Measurements from ENCODE around the gene INAFM2.
A peak's percentile ranks its signal among the peaks of the same experiment; 100 is the strongest.

Gene INAFM2

DNA sequence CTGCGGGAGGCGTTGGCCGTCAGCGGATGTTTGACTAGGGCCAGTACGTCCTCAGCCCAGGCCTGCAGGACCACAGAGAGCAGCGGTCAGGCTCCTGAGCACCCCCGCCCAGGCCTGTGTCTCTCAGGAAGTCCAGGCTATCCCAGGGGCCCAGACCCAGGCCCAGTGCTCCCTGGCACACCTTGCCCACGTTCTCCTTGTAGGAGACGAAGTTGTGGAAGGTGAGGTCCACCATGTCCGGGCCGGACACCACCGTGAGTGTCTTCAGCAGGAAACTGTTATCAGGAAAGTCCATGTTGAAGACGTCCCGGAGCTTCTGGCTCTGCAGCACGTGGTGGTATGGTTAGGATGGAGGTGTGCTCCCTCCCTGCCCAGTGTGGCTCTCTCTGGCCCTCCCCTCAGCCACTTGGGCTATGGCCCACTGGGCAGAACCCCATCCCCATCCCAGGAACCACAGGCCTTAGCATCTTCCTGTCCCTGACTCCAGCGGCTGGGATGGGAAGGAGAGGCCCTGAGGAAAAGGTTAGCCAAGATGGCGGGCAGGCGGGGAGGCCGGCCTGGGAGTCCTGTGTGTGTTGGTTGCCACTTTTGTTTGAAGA, 21.1 kb upstream of the INAFM2 start:
- in situ Hi-C loops (cut with HindIII; ENCODE audit: low pct_unique_long_range_greater_than_20kb, low sequenced_read_pairs): no loop called here
- no peak for TF ChIP-seq JUND (IDR thresholded peaks at IDR 0.05; ENCODE audit: low read depth)
- DNase-seq (ENCODE audit: low read depth in 1 of 2, low spot score in 1 of 2): no peak

DNA sequence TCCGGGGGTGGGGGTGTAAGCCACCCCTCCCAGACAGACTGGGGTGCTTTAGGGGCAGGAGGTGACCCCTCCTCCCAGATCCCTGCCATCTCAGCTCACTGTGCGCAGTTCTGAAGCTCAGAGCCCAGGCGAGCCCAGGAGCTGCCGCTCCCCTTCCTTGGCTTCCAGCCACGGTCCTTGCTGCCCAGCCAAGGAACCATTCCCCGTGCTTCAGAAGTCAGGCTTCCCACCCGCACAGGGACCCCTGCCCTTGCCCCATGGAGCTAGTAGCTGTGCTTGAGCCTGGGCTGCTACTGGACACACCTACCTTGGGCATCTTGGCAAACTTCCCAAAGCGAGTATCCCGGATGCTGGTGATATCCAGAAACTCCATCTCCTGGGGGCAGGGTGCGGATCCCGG, 20.5 kb upstream of the INAFM2 start:
- no peak for DNase-seq (ENCODE audit: low read depth in 1 of 2, low spot score in 1 of 2)
- TF ChIP-seq JUND (IDR thresholded peaks at IDR 0.05; ENCODE audit: low read depth): no peak
- in situ Hi-C loops (cut with HindIII; ENCODE audit: low pct_unique_long_range_greater_than_20kb, low sequenced_read_pairs): no loop called here

DNA sequence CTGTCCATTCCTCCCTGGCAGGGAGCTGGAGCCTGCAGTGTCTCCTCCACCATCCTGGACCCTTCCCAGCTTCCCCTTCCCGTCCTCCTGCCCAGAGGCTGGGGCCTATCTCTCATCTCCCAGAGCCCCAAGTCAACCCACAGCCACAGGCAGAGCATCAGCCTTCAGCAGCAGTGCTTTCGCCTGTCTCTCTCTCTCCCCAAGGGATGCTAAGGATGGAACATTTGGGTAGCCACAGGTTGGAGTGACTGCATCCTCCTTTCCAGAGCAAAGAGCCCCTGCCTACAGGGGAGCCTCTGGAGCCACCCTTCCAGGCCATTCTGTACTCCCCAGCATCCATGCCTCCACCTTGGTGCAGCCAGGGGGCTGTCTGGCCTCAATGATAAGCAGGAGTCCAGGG, 19.9 kb upstream of the INAFM2 start:
- DNase-seq (ENCODE audit: low read depth in 1 of 2, low spot score in 1 of 2): no peak
- in situ Hi-C loops (cut with HindIII; ENCODE audit: low pct_unique_long_range_greater_than_20kb, low sequenced_read_pairs): no loop called here
- no peak for TF ChIP-seq JUND (IDR thresholded peaks at IDR 0.05; ENCODE audit: low read depth)

DNA sequence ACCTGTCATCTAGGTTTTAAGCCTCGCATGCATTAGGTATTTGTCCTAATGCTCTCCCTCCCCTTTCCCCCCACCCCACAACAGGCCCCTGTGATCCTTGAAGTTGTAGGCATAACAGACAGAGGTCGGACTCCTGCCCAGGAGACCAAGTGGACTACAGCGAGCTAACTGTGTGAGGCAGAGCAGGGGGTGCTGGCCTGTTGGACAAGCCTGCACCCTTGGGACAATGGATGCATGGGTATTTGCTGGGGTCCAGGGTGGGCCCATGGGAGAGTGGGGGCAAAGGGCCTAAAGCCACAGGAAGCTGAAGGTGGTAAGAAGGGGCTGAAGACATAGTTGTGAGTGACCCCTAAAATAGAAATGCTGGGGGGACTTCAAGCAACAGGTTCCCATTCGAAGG, 18.2 kb upstream of the INAFM2 start:
- DNase-seq (ENCODE audit: low read depth in 1 of 2, low spot score in 1 of 2): no peak
- no peak for TF ChIP-seq JUND (IDR thresholded peaks at IDR 0.05; ENCODE audit: low read depth)
- in situ Hi-C loops (cut with HindIII; ENCODE audit: low pct_unique_long_range_greater_than_20kb, low sequenced_read_pairs): no loop called here

DNA sequence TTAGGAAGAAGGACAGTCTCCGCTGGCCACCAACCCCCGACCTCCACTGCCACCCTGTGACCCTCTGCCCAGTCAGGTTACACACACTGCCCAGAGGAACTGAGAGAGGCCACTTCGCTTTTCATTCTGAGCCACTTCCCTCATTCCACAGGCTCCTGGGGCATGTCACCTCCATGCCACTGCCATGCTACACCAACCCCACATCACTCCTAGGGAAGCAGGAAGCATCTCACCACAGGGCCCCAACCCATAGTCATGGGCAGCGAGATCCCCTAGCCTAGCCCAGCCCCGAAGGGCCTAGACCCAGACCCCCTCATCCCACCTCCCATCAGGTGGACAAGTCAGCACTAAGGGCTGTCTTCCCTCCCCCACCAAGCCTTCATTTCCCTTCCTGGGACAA, 17.1 kb upstream of the INAFM2 start:
- in situ Hi-C loops (cut with HindIII; ENCODE audit: low pct_unique_long_range_greater_than_20kb, low sequenced_read_pairs): no loop called here
- no peak for DNase-seq (ENCODE audit: low read depth in 1 of 2, low spot score in 1 of 2)
- no peak for TF ChIP-seq JUND (IDR thresholded peaks at IDR 0.05; ENCODE audit: low read depth)

DNA sequence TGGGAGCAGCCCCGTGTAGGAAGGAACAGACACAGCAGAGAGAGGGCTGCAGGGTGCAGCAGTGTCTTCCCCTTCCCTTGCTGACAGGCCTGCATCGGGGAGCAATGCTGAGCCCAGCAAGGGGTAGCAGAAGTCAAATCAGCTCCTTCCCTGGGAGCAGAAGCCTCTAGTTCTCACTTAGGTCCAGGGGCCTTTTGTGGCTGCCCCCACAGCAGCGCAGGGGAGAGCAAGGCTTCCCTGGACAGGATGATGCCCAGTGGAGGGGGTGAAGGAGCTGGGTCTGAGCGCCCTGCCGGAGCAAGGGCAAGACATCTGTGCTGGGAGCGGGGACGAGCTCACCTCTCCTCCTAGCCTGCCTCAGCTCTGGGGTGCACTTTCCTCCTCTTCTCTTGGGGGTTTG, 16.6 kb upstream of the INAFM2 start:
- in situ Hi-C loops (cut with HindIII; ENCODE audit: low pct_unique_long_range_greater_than_20kb, low sequenced_read_pairs): no loop called here
- TF ChIP-seq JUND (IDR thresholded peaks at IDR 0.05; ENCODE audit: low read depth): no peak
- DNase-seq (ENCODE audit: low read depth in 1 of 2, low spot score in 1 of 2): no peak

DNA sequence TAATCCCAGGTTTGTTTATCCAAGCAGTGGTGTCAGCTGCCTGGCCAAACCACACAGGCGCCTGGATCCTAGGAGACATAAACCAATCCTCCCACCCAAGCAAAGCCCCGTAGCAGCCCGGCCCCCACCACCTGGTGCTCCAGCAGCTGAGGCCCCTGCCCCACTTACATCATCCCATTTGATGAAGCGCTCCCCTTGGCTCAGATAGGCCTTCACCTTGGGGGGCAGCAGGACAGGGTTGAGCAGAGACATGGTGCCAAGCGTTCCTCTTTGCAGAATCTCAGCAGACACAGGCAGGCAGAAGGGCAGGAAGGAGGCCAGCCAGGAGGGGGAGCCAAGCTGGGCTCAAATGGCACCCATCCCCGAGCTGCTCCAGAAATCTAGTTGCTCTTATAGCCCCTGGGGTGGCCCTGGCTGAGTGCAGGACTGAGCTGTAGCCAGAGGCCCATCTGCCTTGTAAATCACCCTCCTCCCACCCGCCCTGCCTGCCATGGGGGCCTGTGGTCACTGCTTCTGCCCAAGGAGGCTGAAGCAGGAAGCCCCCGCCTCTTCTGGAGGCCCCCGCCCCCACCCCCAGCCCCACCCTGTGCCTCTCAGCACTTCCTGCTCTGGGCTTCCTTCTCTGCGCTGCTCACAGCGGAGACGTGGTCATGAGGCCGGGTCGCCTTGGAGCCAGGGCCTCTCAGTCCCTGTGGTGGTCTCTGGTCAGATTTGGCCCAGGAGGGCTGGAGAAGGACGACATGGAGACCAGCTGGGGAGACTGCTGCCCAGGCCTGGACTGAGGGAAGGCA, 15.9 kb upstream of the INAFM2 start, which contains the start of gene PLCB2:
Gene PLCB2, minus strand, starts transcription at position 515 of the 791 bp plus-strand sequence. Its CDS starts 263 bp downstream, at position 252.
- TF ChIP-seq JUND (IDR thresholded peaks at IDR 0.05; ENCODE audit: low read depth): no peak
- peak in 1 of 2 experiments; percentile 41 for DNase-seq (ENCODE audit: low read depth in 1 of 2, low spot score in 1 of 2)
- in situ Hi-C loops (cut with HindIII; ENCODE audit: low pct_unique_long_range_greater_than_20kb, low sequenced_read_pairs): no loop called here

DNA sequence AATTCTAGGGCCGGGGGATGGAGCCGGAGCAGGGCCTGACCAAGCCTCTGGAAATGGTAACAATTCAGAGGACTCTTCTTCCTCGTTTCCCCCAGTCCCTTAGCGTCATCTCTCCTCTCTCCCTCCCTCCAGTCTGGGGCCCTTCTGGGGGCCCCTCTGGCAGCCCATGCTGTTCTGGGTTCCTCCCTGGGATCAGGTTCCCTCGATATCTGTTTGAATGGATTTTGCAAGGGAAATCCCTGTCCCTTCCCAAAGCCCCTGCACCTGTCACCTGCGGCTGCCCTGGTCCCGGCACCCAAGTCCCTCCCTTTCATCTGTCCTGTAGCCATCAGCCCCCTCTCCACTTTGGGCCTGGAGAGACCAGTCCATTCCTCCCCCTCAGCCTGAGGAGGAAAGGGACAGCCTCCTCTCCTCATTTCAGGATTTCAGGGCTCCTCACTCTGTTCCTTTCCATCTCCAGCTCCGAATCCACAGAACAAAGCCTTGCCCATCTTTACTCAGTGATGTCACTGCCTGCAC, 14.1 kb upstream of the INAFM2 start:
- no peak for TF ChIP-seq JUND (IDR thresholded peaks at IDR 0.05; ENCODE audit: low read depth)
- in situ Hi-C loops (cut with HindIII; ENCODE audit: low pct_unique_long_range_greater_than_20kb, low sequenced_read_pairs): no loop called here
- no peak for DNase-seq (ENCODE audit: low read depth in 1 of 2, low spot score in 1 of 2)

DNA sequence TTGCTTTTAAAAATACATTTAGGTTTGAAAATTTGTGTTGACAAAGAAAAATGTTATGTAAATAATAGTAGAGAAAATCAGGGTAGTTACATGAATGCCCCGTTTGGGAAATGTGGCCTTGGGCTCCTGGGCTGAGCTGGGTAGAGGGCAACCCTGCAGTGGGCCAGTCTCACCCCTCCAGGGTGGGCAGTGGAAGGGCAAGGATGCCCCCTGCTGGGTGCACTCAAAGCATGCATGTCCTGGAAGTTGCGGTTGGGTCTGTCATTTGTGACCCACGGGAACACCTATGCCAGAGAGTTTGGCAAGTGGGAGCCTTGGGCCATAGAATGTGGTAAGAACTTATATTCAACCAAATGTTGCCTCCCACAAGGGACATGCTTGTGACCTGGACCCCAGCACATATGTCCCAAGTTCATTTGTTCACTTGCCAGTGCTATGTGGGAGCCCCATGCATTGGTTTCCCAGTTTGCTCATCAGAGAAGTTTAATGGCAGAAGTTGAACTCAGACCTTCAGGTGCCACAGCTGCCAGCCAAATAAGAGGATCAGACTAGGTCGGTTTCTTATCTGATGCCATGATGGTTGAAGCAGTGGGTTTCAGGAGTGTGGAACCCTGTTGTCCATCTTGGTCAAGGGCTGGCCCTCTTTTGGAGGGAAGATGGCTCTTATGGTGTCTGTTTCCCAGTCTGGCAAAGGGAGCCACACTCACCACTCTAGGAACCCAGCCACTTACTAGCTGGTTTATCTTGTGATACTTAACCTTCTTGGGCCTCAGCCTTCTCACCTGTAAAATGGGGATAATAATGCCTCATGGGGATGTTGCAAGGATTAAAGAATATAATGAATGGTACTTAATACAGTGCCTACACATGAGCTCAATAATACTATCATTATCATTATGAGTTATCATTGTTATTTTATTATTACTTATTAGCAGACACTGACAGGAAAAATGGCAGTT, 13.2 kb upstream of the INAFM2 start:
- no peak for TF ChIP-seq JUND (IDR thresholded peaks at IDR 0.05; ENCODE audit: low read depth)
- peak in 1 of 2 experiments; percentile 60 for DNase-seq (ENCODE audit: low read depth in 1 of 2, low spot score in 1 of 2)
- in situ Hi-C loops (cut with HindIII; ENCODE audit: low pct_unique_long_range_greater_than_20kb, low sequenced_read_pairs): no loop called here

DNA sequence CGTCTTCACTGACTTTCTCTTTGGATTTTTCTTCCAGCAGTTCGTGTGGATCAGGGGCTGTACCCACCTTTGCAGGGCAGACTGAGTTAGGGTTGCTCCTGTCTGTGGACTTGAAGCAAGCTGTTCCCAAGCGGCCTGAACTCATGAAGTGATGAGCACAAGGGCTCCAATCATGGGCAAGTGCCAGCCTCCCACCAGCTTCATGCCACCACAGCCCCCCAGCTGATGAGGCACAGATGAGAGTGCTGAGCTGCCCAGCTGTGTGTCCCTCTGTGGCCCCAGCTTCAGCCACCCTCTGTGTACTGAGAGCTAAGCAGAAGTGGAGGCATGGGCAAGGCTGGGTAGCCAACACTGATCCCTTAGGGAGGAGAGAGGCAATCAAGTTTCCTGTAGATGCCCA, 12.5 kb upstream of the INAFM2 start:
- DNase-seq (ENCODE audit: low read depth in 1 of 2, low spot score in 1 of 2): no peak
- TF ChIP-seq JUND (IDR thresholded peaks at IDR 0.05; ENCODE audit: low read depth): no peak
- in situ Hi-C loops (cut with HindIII; ENCODE audit: low pct_unique_long_range_greater_than_20kb, low sequenced_read_pairs): no loop called here

DNA sequence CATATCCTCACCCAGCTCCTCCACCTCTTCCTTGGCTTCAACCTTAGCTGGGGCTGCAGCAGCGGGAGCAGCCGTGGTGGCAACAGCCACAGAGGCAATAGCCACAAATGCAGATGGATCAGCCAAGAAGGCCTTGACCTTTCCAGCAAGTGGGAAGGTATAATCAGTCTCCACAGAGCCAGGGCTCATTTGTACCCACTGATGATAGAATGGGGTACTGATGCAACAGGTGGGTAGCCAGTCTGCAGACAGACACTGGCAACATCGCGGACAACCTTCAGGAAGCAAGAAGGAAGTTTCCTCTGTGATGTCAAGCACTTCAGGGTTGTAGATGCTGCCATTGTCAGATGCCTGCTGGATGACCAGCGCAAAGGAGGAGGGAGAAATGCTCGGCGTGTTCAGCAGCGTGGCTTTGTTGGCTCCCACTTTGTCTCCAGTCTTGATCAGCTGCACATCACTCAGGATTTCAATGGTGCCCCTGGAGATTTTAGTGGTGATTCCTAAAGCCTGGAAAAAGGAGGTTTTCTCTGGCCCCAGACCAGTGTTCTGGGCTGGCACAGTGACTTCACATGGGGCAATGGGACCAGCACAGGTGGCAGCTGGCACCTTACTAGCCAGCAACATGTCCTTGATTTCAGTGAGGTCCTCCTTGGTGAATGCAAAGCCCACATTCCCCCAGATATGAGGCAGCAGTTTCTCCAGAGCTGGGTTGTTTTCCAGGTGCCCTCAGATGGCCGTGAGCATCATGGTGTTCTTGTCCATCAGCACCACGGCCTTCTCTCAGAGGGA, 10.9 kb upstream of the INAFM2 start:
- in situ Hi-C loops (cut with HindIII; ENCODE audit: low pct_unique_long_range_greater_than_20kb, low sequenced_read_pairs): no loop called here
- no peak for TF ChIP-seq JUND (IDR thresholded peaks at IDR 0.05; ENCODE audit: low read depth)

More for the DNA sequence above, 10.9 kb upstream of the INAFM2 start:
- no peak for DNase-seq (ENCODE audit: low read depth in 1 of 2, low spot score in 1 of 2)

Measured in T47D (cell line).